Heart left ventricle (tissue), 16 donors: ENCODE data around the gene MICU1. TPM values are rescaled to one million over a fixed set of nuclear protein-coding genes. Genes with fewer than 3 reads are reported as not detected.

Experiments
- ATAC-seq, 4 donors: fragments of 200-7000 bp; cut with Tn5 transposase; one replicate each; pipeline ENCODE4 v1.9.1; 2020 to 2022; ENCODE audit warnings: moderate library complexity in 4 of 4, mild to moderate bottlenecking in 3 of 4, moderate number of reproducible peaks in 1 of 4
- DNase-seq, 5 donors: peaks; one replicate each; pipeline ENCODE4 v3.0.0-alpha.2; 2020
- H3K27ac ChIP-seq, 12 donors: fragments of 200-600 bp; sonication (generic) in 4 of 12; one replicate each; pipeline versions ENCODE4 v1.5.0 to v1.8.0; 2016 to 2022; ENCODE audit warnings: mild to moderate bottlenecking in 2 of 12
- H3K27me3 ChIP-seq, 9 donors: fragments of 200-600 bp; sonication (generic) in 2 of 9; one replicate each; pipeline versions ENCODE4 v1.5.1 to v1.8.0; 2016 to 2022; ENCODE audit warnings: mild to moderate bottlenecking in 3 of 9
- H3K36me3 ChIP-seq, 9 donors: fragments of 200-600 bp; sonication (generic) in 2 of 9; one replicate each; pipeline versions ENCODE4 v1.5.0 to v1.8.0; 2018 to 2022; ENCODE audit warnings: mild to moderate bottlenecking in 2 of 9
- H3K4me1 ChIP-seq, 12 donors: fragments of 200-600 bp; sonication (generic) in 4 of 12; one replicate each; pipeline versions ENCODE4 v1.5.0 to v1.8.0; 2016 to 2022; ENCODE audit warnings: mild to moderate bottlenecking in 3 of 12
- H3K4me3 ChIP-seq, 12 donors: fragments of 200-600 bp; sonication (generic) in 4 of 12; one replicate each; pipeline versions ENCODE4 v1.5.0 to v1.8.0; 2017 to 2022; ENCODE audit warnings: mild to moderate bottlenecking in 9 of 12, moderate library complexity in 4 of 12
- H3K9me3 ChIP-seq, 12 donors: fragments of 200-600 bp; sonication (generic) in 4 of 12; one replicate each; pipeline versions ENCODE4 v1.5.0 to v1.8.0; 2016 to 2022; ENCODE audit warnings: mild to moderate bottlenecking in 1 of 12
- CTCF ChIP-seq, 12 donors: fragments of 200-600 bp; sonication (generic) in 4 of 12; IDR thresholded peaks; one replicate each; pipeline versions ENCODE4 v1.5.0 to v1.8.0; 2018 to 2022; ENCODE audit warnings: antibody characterized with exemption in 12 of 12, mild to moderate bottlenecking in 5 of 12
- POLR2A ChIP-seq, 2 donors: fragments of 450-650 bp; IDR thresholded peaks; one replicate each; pipeline ENCODE4 v1.6.1; 2017; ENCODE audit warnings: antibody characterized with exemption in 2 of 2, mild to moderate bottlenecking in 2 of 2, moderate library complexity in 2 of 2
- WGBS, 4 donors: extraction: QIAGEN DNeasy Blood & Tissue Kit in 2 of 4; methylation state at CpG; one replicate each; pipeline versions ENCODE4 v1.1.5 to v1.1.7; 2013 to 2018; 5-methylcytosine and 5-hydroxymethylcytosine counted together
- intact Hi-C, 10 donors: fragments of 100-400 bp; cut with DNase I; formaldehyde crosslinking; loops; one replicate each; pipeline versions ENCODE4 v1.11.1 to v1.14.2; 2022
- polyA plus RNA-seq, 2 donors: library from polyadenylated mRNA; stranded (reverse); fragments of 200-250 nt; gene quantifications; one replicate each; pipeline ENCODE4 v1.2.3, GENCODE V29; 2013
- total RNA-seq, 9 donors: library from RNA; depleted of rRNA in 2 of 9; stranded (reverse); fragments of >200 nt in 2 of 9; fragmentation: NEBNext Ultra II Directional in 3 of 9; extraction: Animal tissue kit (Norgen Biotek cat#: 25700) in 3 of 9; gene quantifications; one replicate each; pipeline versions ENCODE4 v1.1.0 to v1.2.4, GENCODE V29; 2016 to 2023
- donor health status: ischemic (EF 13 %, LVEDD 7.1; RV severe dilation, severe dysfunction).
- donor health status: healthy with polysubstance abuse.
- donor health status: DM: no; HTN: yes; CAD: no.
- donor health status: DM: no; HTN: no; CAD: no.
- donor health status: ischemic (EF 25% LVEDD 6.9; RV normal size, moderate dysfunction).
- donor health status: ischemic (EF 25% LVEDD 5.7; RV mildly dilated, moderate dysfunction).
- donor health status: healthy.
- donor health status: DM: yes; HTN: yes; CAD: no.
- donor health status: ischemic (EF 35%, LVEDD 5.7; RV mildly dilated, moderate dysfunction).
- donor health status: nonischemic (EF 11% LVEDD 7.7; RV severe dilation, severe dysfunction).
- donor health status: DM: yes; HTN: yes; CAD: no.
- donor health status: PGD.
- donor health status: ischemic (EF 29% LVEDD 5.4; RV normal size, mild dysfunction).
- donor health status: nonischemic (EF 23%, LVEDD 6.1; RV moderate dilation, normal function).

The MICU1 gene
- total and polyA plus RNA-seq, 11 donors: 33.3 to 54.2 (median 43.1) TPM

GRCh38 chr10:72517244-72517643 lies 108.6 kb downstream of the MICU1 start:
- ATAC-seq: no peak
- 94 to 98% (median 97%) methylated on average over 8 of the region's 8 CpGs for WGBS, 4 donors
- Histone ChIP-seq H3K9me3 (peaks cover 0 to 12% (median 0%) of the 10 kb centered on the region in 12 donors), H3K4me1 (peaks cover 0 to 1% (median 0%) of the 10 kb centered on the region in 12 donors), H3K4me3 (no peak overlapping the region), H3K27me3 (no peaks in the 10 kb centered on the region), H3K36me3 (peaks cover 0 to 5% (median 0%) of the 10 kb centered on the region in 9 donors), H3K27ac (no peak overlapping the region)
- intact Hi-C loops: no loop called here
- no peak for DNase-seq
- TF ChIP-seq CTCF (IDR thresholded peaks at IDR 0.05) (no peak), POLR2A (IDR thresholded peaks at IDR 0.05) (no peak)

GRCh38 chr10:72515455-72515854 lies 110.4 kb downstream of the MICU1 start:
- TF ChIP-seq CTCF (IDR thresholded peaks at IDR 0.05) (no peak), POLR2A (IDR thresholded peaks at IDR 0.05) (no peak)
- intact Hi-C loops: no loop called here
- Histone ChIP-seq H3K27ac (no peak overlapping the region), H3K4me1 (peaks cover 0 to 8% (median 0%) of the 10 kb centered on the region in 12 donors), H3K27me3 (no peaks in the 10 kb centered on the region), H3K36me3 (peaks cover 0 to 5% (median 0%) of the 10 kb centered on the region in 9 donors), H3K4me3 (no peak overlapping the region), H3K9me3 (peaks cover 0 to 12% (median 0%) of the 10 kb centered on the region in 12 donors)
- ATAC-seq: no peak
- WGBS, 4 donors: 84 to 94% (median 92%) methylated on average over 2 of the region's 2 CpGs
- no peak for DNase-seq

GRCh38 chr10:72513910-72514309 lies 112.0 kb downstream of the MICU1 start:
- intact Hi-C loops: no loop called here
- Histone ChIP-seq H3K4me1 (peaks cover 0 to 18% (median 0%) of the 10 kb centered on the region in 12 donors), H3K4me3 (no peak overlapping the region), H3K27ac (no peak overlapping the region), H3K27me3 (no peaks in the 10 kb centered on the region), H3K36me3 (peaks cover 0 to 5% (median 0%) of the 10 kb centered on the region in 9 donors), H3K9me3 (peaks cover 0 to 12% (median 0%) of the 10 kb centered on the region in 12 donors)
- no peak for DNase-seq
- TF ChIP-seq CTCF (IDR thresholded peaks at IDR 0.05) (no peak), POLR2A (IDR thresholded peaks at IDR 0.05) (no peak)
- no peak for ATAC-seq

GRCh38 chr10:72511459-72511858 lies 114.4 kb downstream of the MICU1 start:
- Histone ChIP-seq H3K9me3 (peaks cover 0 to 12% (median 0%) of the 10 kb centered on the region in 12 donors), H3K27me3 (no peaks in the 10 kb centered on the region), H3K4me1 (peaks cover 0 to 18% (median 0%) of the 10 kb centered on the region in 12 donors), H3K4me3 (no peak overlapping the region), H3K36me3 (peaks cover 0 to 11% (median 4%) of the 10 kb centered on the region in 9 donors), H3K27ac (peak overlapping the region in 1 of 12 donors; percentile 33)
- ATAC-seq: no peak
- intact Hi-C loops: no loop called here
- 82 to 91% (median 88%) methylated on average over 5 of the region's 5 CpGs for WGBS, 4 donors
- DNase-seq: no peak
- TF ChIP-seq POLR2A (IDR thresholded peaks at IDR 0.05) (no peak), CTCF (IDR thresholded peaks at IDR 0.05) (no peak)
